ENCODE results near the gene TC2N.
"Not testable (repeated sequence)": the region's sequence is repeated elsewhere in the genome, so short reads cannot be mapped to it uniquely, and the experiment has no call there.

The TC2N gene

DNA sequence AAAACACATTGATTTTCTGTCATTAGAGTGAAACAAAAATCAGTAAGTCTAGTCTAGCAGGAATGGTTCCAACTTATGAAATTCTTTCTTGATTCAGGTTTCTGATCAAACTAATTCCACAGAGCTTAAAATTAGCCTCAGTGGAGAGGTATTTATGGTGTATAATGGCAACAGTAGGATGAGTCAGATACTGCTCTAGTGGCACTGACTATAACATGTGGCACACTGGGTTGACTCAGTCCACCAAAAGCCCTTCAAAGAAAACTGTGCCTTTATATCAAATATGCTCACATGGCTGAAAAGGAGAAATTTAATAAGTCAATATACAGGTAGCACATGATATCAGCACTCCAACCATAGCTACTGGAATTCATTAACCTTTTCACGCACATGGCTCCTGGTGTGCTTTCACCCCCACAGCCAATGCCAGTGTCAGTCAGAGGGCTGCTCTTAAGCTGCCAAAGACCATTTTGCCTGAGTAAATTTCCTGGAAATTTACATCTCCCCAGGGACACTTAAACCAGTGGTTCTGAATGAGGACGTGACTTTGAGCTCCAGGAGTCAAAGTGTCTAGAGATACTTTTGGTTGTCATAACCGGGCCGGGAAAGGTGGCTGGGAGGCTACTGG is 113.7 kb downstream of the TC2N start:
- DNase-seq (ENCODE audit: low spot score) = peak; percentile 18

DNA sequence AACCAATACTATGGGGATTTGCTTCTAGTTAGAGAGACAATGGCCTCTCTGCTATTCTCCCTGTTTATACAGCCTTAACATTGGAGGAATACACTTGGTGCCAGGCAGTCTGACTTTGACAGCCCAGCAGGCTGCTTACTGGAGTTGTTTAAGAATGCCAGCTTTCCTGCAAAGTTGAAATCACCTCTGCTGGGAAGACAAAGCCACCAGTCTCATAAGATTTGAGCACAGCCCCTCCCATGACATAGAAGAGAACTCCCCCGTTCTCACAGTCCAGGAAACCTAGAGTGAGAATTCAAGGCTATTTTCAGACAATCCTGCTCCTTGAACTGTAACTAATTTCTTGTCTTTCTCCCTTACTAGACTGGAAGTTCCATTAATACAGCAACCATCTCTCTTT is 114.4 kb downstream of the TC2N start:
- DNase-seq (ENCODE audit: low spot score) = no peak

DNA sequence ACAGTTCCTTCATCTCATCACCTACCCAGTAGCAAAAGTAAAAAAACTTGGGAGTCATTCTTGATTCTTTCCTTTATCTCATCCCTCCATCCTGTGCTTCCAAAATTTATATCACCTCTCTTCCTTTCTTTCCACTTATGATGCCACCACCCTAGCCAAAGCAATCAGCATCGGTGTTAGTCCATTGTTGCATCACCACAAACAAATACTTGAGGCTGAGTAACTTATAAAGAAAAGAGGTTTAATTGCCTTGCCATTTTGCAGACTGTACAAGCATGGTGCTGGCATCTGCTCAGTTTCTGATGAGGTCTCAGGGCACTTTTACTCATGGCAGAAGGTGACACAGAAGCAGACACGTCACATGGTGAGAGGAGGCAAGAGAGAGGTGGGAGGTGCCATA is 115.6 kb downstream of the TC2N start:
- no peak for DNase-seq (ENCODE audit: low spot score)

DNA sequence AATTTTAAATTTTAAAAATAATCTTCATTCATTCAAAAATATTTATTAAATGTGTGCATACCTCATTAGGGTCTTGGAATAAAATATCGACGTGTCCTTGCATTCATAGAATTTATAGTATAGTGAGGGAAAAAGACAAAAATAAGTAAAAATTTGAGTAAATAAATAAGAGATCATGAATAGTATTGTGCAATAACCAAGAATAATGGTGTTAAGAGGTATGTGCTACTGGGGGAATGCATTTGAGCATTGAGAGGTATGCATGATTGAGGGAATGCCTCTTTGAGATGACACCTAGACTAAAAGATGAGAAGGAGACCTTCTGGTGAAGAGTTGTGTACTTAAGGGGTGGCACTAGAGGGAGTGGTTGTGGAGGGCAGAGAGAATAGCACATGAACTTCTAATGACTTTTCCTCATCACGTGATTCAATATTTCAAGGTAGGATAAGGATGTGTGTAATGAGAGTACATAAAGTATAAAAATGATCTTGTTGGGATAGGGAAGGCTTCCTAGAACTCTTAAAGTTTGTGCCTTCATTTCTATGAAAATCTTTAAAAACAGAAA is 116.6 kb downstream of the TC2N start:
- DNase-seq (ENCODE audit: low spot score) = no peak

DNA sequence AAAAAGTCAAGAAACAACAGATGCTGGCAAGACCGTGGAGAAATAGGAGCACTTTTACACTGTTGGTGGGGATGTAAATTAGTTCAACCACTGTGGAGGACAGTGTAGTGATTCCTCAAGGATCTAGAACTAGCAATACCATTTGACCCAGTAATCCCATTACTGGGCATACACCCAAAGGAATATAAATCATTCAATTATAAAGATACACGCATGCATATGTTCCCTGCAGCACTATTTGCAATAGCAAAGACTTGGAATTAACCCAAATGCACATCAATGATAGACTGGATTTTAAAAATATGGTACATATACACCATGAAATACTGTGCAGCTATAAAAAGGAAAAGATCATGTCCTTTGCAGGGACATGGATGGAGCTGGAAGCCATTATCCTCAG is 117.5 kb downstream of the TC2N start:
- DNase-seq (ENCODE audit: low spot score) = no peak

DNA sequence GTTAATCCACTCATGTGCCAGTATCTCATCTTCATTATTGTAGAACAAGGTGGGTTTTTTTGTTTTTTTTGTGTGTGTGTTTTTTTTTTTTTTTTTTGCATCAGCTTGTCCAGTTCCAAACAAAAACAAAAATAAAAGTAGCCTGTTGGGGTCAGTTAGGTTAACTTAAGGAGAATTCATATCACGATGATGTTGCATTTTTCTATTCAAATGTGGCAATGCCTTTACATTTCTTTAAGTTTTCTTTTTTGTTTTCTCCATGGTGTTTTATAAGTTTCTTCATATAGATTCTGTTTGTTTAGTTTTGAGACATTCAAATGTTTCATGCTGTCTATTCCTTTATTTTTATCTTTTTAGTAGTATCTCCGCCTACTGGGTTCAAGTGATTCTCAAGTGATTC is 119.3 kb downstream of the TC2N start:
- no peak for DNase-seq (ENCODE audit: low spot score)

DNA sequence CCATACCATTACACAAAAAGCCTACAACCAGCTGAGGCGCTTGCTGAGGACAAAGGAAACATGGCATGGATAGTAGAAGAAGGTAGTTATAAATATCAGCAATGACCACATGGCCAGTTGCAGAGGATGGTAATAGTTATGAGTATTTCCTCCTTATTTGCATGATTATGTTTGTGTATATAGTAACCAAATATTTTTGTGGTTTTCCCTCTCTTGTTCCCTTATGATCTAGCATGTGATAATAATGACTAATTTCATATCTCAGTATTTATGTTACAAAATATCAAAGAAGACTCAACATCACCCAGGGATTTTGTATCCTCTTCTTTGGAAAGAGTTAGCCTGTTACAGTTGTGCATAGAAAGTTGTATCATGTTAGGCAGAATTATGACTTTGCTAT is 122.0 kb downstream of the TC2N start:
- no peak for DNase-seq (ENCODE audit: low spot score)

DNA sequence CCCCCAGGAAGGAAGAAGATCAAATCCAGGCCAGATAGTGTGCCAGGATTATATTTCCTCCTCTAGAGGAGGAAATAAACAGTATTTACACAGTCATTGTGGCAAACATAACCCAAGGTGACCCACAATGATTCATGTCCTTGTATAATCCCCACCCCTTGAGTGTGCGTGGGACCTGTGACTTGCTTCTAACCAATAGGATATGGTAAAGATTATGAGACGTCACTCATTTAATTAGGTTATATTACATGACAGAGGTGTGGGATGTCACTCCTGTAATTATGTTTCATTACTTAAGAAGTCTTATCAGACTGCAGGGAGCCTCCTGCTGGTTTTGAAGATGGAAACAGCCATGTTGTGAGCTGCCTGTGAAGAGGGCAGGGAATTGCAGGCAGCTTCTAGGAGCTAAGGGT is 123.3 kb downstream of the TC2N start:
- no peak for DNase-seq (ENCODE audit: low spot score)

DNA sequence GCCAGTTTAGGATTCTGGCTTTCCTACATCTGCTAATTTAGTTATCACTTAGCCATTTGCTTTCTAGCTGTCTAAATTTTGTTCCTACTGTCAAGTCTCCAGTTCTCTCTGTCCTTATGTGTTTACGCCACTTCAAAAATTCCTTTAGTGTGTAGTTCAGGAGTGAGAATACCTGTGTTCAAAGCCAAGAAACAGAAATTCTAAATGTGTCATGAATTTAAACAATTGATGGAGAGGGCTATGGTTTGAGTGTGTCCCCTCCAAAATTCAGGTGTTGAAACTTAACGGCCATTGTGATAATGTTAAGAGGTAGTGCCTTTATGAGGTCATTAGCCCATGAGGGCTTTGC is 124.1 kb downstream of the TC2N start:
- DNase-seq (ENCODE audit: low spot score) = no peak

DNA sequence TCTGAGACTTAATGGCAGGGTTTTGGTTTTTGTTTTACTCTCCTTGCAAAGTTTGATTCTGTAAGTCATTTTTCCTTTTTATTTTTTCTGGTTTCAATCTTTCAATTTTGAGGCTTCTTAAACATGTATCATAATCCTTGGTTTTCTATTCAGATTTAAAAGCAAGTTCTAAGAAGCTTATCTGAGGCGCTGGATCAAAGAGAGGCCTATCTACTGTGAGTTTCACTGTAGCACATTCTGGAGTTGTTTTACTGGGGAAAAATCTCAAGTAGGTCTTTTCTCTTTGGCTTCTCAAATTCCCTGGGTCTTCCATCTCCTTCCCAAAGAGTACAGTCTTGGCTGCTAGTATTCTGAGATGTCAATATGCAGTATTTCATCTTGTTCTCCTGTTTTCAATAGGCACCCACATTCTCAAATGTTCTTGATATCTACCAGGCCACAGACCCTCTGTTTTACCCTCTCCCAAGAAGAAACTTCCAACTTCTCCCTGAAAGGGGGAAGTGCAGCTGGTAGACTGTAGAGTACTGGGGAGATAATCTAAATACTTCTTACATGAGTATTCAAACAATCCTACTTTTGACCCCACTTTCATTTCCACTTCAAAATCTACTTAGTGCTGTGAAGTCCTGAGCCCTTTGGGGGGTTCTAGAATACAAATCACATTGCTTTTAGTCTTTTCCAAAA is 124.6 kb downstream of the TC2N start:
- no peak for DNase-seq (ENCODE audit: low spot score)

DNA sequence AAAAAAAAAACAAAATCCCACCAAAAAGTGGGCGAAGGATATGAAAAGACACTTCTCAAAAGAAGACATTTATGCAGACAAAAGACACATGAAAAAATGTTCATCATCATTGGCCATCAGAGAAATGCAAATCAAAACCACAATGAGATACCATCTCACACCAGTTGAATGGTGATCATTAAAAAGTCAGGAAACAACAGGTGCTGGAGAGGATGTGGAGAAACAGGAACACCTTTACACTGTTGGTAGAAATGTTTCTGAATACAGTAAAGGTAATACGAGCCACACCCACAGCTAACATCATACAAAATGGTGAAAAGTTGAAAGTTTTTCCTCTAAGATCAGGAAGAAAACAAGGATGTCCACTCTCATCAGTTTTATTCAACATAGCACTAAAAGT is 127.5 kb downstream of the TC2N start:
- not testable (repeated sequence) for DNase-seq (ENCODE audit: low spot score)

DNA sequence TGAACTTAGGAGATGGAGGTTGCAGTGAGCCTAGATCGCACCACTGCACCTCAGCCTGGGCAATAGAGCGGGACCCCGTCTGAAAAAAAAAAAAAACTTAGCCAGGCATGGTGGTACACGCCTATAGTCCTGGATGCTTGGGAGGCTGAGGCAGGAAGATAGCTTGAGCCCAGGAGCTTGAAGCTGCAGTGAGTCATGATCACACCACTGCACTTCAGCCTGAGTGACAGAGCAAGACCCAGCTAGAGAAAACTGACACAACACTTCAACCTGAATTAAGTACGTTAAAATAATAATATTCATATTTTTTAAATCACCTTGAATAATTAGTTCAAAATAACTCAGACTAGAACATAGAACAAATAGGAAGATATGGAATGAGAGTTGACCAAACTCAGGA is 129.7 kb downstream of the TC2N start:
- DNase-seq (ENCODE audit: low spot score) = no peak

DNA sequence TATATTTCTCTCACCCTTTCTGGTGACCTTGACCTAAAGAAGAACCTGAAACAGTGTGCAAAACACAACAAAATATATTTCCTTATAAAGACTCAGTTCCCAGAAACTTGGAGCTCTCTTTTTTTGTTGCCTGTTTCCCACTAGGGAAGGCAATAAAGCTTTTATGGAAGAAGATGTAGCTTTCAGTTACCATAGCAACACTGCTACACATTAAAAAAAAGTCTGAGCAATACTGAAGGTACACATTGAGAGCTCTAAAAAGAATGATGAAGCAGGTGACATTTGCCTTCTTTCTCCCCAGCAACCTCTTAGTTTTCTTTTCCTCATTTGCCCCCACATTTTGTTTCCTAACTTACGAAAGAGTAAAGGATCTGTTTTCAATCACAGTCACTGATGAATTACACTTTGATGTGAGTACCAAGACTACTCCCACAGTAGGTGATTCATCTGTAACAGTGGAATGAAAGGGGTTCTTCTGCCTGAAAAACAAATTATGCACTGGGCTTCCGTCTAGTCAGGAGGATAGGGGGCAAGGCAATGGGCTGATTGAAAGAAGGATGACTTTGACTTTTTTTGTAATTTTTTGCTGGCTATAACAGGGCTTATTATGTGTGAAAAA is 134.4 kb downstream of the TC2N start:
- DNase-seq (ENCODE audit: low spot score) = peak; percentile 26

DNA sequence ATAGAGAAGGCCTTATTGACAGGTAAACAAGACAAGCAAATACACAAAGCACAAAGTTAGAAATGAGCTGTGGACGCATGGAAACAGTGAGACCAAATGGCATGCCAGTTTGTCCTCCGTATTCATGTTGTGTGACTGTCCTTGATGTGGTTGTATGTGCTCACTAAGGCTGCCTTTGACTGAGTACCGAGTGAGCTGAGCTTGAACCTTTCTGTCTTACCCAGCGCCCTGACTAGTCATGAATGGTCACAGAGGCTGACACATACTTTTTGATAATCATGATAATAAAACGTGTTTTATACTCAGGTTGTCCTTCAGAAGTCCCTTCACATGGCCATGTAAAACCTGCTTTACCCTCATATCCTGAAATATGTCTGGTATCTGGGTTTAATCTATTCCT is 134.9 kb downstream of the TC2N start:
- no peak for DNase-seq (ENCODE audit: low spot score)

DNA sequence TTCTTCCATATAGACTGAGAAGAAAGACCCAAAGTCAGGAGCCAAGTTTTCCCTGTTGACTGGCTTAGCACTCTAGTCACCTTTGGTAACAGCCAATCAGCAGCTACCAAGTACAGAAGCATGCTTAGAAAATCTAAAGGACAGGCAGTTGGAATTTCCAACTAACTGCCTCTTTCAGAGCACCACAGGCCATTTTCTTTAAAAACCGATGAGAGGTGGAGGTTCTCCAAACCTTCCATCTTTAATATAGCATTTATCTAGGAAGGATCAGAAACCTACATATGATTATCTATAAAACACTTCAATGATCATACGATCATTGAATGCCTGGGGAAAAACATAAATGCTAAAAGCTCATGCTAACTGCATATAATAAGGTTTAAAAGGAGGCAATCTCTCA is 135.3 kb downstream of the TC2N start, which contains the start of gene CATSPERB:
Gene CATSPERB, minus strand, starts transcription at position 101 of the 400 bp plus-strand sequence. CDS start 2,607 bp downstream, outside the sequence.
- no peak for DNase-seq (ENCODE audit: low spot score)

DNA sequence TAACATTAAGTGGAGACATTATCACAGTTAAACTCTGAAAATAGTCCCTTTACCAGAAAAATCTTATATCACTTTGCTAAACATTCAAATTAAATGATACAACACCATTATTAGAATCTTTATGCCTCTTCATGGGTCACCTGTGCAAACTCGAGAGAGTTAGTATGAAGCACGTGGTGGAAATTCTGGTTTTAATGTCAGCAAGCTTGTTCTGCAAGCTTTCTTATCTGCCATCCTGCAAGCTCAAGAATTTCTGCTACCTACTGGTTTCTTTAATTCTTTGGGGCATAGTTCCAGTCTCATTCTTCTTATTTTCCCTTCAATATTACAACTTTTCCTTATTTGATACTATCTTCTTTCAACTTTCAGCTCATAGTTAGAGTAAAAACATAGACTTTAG is 136.3 kb downstream of the TC2N start:
- DNase-seq (ENCODE audit: low spot score) = no peak

DNA sequence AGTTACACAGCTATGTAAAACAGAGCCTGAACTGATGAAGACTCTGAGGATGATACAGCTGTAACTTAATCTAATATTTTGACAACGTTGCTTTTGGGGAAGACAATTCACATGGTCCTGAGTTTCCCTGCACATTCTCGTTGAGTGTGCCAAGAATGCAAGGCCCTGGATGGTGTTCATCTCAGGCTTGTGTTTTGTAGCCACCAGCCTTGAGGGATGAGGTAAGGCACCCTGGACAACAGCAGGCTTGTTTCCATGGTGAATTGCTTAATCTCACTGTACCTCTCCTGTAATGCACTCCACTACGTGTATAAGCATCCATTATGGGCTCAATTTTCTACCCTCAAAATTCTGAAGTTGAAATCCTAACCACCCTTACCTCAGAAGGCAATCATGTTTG is 137.6 kb downstream of the TC2N start:
- peak; percentile 32 for DNase-seq (ENCODE audit: low spot score)
